Heart left ventricle (tissue), 13 donors: ENCODE results near the gene CFAP54.
"Not testable (repeated sequence)": the region's sequence is repeated elsewhere in the genome, so short reads cannot be mapped to it uniquely, and the experiment has no call there.

Source experiments
- POLR2A ChIP-seq, 2 donors: fragments of 450-650 bp; IDR thresholded peaks; one replicate each; pipeline ENCODE4 v1.6.1; 2017; ENCODE audit warnings: antibody characterized with exemption in 2 of 2, mild to moderate bottlenecking in 2 of 2, moderate library complexity in 2 of 2
- TF ChIP-seq, protein P1 (sequence below), 12 donors: fragments of 200-600 bp; sonication (generic) in 4 of 12; IDR thresholded peaks; one replicate each; pipeline versions ENCODE4 v1.5.0 to v1.8.0; 2018 to 2022; ENCODE audit warnings: antibody characterized with exemption in 12 of 12, mild to moderate bottlenecking in 5 of 12
- donor health status: ischemic (EF 13 %, LVEDD 7.1; RV severe dilation, severe dysfunction).
- donor health status: DM: no; HTN: yes; CAD: no.
- donor health status: DM: no; HTN: no; CAD: no.
- donor health status: ischemic (EF 25% LVEDD 6.9; RV normal size, moderate dysfunction).
- donor health status: ischemic (EF 25% LVEDD 5.7; RV mildly dilated, moderate dysfunction).
- donor health status: ischemic (EF 35%, LVEDD 5.7; RV mildly dilated, moderate dysfunction).
- donor health status: nonischemic (EF 11% LVEDD 7.7; RV severe dilation, severe dysfunction).
- donor health status: DM: yes; HTN: yes; CAD: no.
- donor health status: PGD.
- donor health status: ischemic (EF 29% LVEDD 5.4; RV normal size, mild dysfunction).
- donor health status: nonischemic (EF 23%, LVEDD 6.1; RV moderate dilation, normal function).

DNA sequence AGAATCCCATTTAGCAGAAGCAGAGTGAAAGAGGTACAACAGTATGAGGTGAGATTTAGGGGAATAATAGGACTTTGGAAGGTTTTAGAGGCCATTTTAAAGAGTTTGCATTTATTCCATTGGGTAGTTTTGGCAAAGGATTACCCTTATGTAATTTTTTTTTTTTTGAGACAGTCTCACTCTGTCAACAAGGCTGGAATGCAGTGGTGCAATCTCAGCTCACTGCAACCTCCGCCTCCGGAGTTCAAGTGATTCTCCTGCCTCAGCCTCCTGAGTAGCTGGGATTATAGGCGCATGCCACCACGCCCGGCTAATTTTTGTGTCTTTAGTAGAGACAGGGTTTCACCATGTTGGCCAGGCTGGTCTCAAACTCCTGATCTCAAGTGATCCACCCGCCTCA is 4.8 kb downstream of the CFAP54 start:
- not testable (repeated sequence) for TF ChIP-seq POLR2A (IDR thresholded peaks at IDR 0.05)
- TF ChIP-seq, protein P1, sequence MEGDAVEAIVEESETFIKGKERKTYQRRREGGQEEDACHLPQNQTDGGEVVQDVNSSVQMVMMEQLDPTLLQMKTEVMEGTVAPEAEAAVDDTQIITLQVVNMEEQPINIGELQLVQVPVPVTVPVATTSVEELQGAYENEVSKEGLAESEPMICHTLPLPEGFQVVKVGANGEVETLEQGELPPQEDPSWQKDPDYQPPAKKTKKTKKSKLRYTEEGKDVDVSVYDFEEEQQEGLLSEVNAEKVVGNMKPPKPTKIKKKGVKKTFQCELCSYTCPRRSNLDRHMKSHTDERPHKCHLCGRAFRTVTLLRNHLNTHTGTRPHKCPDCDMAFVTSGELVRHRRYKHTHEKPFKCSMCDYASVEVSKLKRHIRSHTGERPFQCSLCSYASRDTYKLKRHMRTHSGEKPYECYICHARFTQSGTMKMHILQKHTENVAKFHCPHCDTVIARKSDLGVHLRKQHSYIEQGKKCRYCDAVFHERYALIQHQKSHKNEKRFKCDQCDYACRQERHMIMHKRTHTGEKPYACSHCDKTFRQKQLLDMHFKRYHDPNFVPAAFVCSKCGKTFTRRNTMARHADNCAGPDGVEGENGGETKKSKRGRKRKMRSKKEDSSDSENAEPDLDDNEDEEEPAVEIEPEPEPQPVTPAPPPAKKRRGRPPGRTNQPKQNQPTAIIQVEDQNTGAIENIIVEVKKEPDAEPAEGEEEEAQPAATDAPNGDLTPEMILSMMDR (IDR thresholded peaks at IDR 0.05): not testable (repeated sequence)
